Ishikawa (cell line): ENCODE measurements around the gene CYTH4.

ENCODE experiments used
- EGR1 ChIP-seq: IDR thresholded peaks from 2 replicates; pipeline ENCODE4 v1.6.1; 2012
- EP300 ChIP-seq: IDR thresholded peaks from 2 replicates; pipeline ENCODE4 v1.6.1; 2012; ENCODE audit warnings: borderline replicate concordance
- NFIC ChIP-seq: IDR thresholded peaks from 2 replicates; pipeline ENCODE4 v1.6.1; 2012
- RAD21 ChIP-seq: IDR thresholded peaks from 2 replicates; pipeline ENCODE4 v1.6.1; 2012; ENCODE audit warnings: low read depth
- REST ChIP-seq: IDR thresholded peaks from 2 replicates; pipeline ENCODE4 v1.6.1; 2012; ENCODE audit warnings: low read depth, mild to moderate bottlenecking
- TAF1 ChIP-seq: IDR thresholded peaks from 2 replicates; pipeline ENCODE4 v1.6.1; 2012; ENCODE audit warnings: low read depth, mild to moderate bottlenecking
- TCF12 ChIP-seq: IDR thresholded peaks from 2 replicates; pipeline ENCODE4 v1.6.1; 2012; ENCODE audit warnings: low read depth
- USF1 ChIP-seq: IDR thresholded peaks from 2 replicates; pipeline ENCODE4 v1.6.1; 2012

- TF ChIP-seq TAF1 (no peak), EGR1 (no peak), RAD21 (no peak), TCF12 (no peak), NFIC (no peak), REST (no peak), EP300 (no peak), USF1 (no peak)
These were observed 29.5 kb downstream of the CYTH4 start for GRCh38 chr22:37311761-37312312.
